K562 (cell line): Measurements from ENCODE around the gene PTPRM. TPM values are rescaled to one million over a fixed set of nuclear protein-coding genes. Genes with fewer than 3 reads are reported as not detected.

Source experiments
- CUX1 ChIP-seq: fragments of 200-800 bp; sonication (Bioruptor generic); IDR thresholded peaks from 2 replicates; pipeline ENCODE4 v1.6.1; 2016; ENCODE audit warnings: missing genetic modification characterization, missing compliant biosample characterization
- FOXP4 ChIP-seq: sonication (generic); formaldehyde crosslinking; IDR thresholded peaks from 2 replicates; pipeline ENCODE4 v1.8.0; 2022; ENCODE audit warnings: mild to moderate bottlenecking, missing genetic modification reagents, borderline replicate concordance
- HLTF ChIP-seq: fragments of 450-650 bp; IDR thresholded peaks from 2 replicates; pipeline ENCODE4 v1.6.1; 2016
- JUN ChIP-seq, 2 experiments: sonication (generic) in 1 of 2; formaldehyde crosslinking in 1 of 2; IDR thresholded peaks; 2 replicates each; pipeline versions ENCODE4 v1.6.1 to v1.8.0; 2012 to 2022; ENCODE audit warnings: borderline replicate concordance in 2 of 2, mild to moderate bottlenecking in 2 of 2, improper control_type of control experiment in 1 of 2, low read depth in 1 of 2, low read length in 1 of 2, missing genetic modification reagents in 1 of 2
- KDM1A ChIP-seq, 2 experiments: fragments of 450-650 bp; IDR thresholded peaks; 2 replicates each; pipeline ENCODE4 v1.6.1; 2016; ENCODE audit warnings: mild to moderate bottlenecking in 2 of 2
- KLF6 ChIP-seq: fragments of 250-450 bp; sonication (Bioruptor Pico); IDR thresholded peaks from 2 replicates; pipeline ENCODE4 v1.4.0; 2020; ENCODE audit warnings: mild to moderate bottlenecking, moderate library complexity, borderline replicate concordance
- MLLT1 ChIP-seq, 2 experiments: fragments of 450-650 bp; IDR thresholded peaks; 2 replicates each; pipeline ENCODE4 v1.6.1; 2016
- POLR2G ChIP-seq: fragments of 200-400 bp; formaldehyde crosslinking; IDR thresholded peaks from 2 replicates; pipeline ENCODE4 v1.6.1; 2017; ENCODE audit warnings: low read depth, mild to moderate bottlenecking, antibody characterized with exemption, low read length, moderate library complexity
- RBM14 ChIP-seq: fragments of 200-400 bp; formaldehyde crosslinking; IDR thresholded peaks from 2 replicates; pipeline ENCODE4 v1.6.1; 2018; ENCODE audit warnings: low read depth, mild to moderate bottlenecking, low read length, moderate library complexity, borderline replicate concordance; ENCODE audit not compliant: insufficient read depth
- USF1 ChIP-seq: sonication (generic); formaldehyde crosslinking; IDR thresholded peaks from 2 replicates; pipeline ENCODE4 v1.9.0; 2022; ENCODE audit warnings: mild to moderate bottlenecking, missing genetic modification reagents
- ZBTB1 ChIP-seq: sonication (generic); formaldehyde crosslinking; IDR thresholded peaks from 2 replicates; pipeline ENCODE4 v1.8.1; 2023; ENCODE audit warnings: missing genetic modification reagents, low read depth, mild to moderate bottlenecking, borderline replicate concordance
- polyA plus RNA-seq, 8 experiments: library from polyadenylated mRNA; depleted of rRNA in 4 of 8; stranded (reverse) in 5 of 8; unstranded in 3 of 8; fragments of >200 nt; fragmentation: Nextera tagmentation in 2 of 8; fragmentation: Illumina TruSeq in 1 of 8; extraction: Ambion mirVana in 2 of 8; extraction: Trizol in 1 of 8; gene quantifications; 2 replicates each; pipeline versions ENCODE4 v1.2.1 to v1.2.3, GENCODE V29; 2011 to 2014; ENCODE audit warnings: inconsistent platforms in 1 of 8, missing spikeins in 1 of 8
- total RNA-seq, 7 experiments: library from RNA; depleted of rRNA in 6 of 7; stranded (reverse); fragments of >200 nt in 6 of 7; fragmentation: Illumina TruSeq in 2 of 7; extraction: Trizol in 2 of 7; gene quantifications; 2 replicates each; pipeline versions ENCODE4 v1.2.1 to v1.2.3, GENCODE V29; 2011 to 2021; ENCODE audit warnings: low replicate concordance in 1 of 7

PTPRM gene
- total and polyA plus RNA-seq, 9 of the 15 experiments (the other 6 are each of a cell fraction or from before 2014, with no cell fraction given): 0.03 to 0.16 (median 0.08) TPM; not detected in 3

- TF ChIP-seq FOXP4 (no peak), POLR2G (no peak), HLTF (no peak), MLLT1 (IDR thresholded peaks at IDR 0.05) (no peak), RBM14 (no peak), CUX1 (CRISPR knock-in tag) (no peak), USF1 (CRISPR knock-in tag) (no peak), ZBTB1 (CRISPR knock-in tag) (no peak), KDM1A (IDR thresholded peaks at IDR 0.05) (no peak), JUN (IDR thresholded peaks at IDR 0.05; ENCODE audit: borderline replicate concordance, low read depth, low read length) (no peak), JUN (CRISPR knock-in tag; IDR thresholded peaks at IDR 0.05; ENCODE audit: borderline replicate concordance) (no peak), KLF6 (CRISPR knock-in tag) (no peak)
Observed at GRCh38 chr18:7557973-7558372, 9.1 kb upstream of the PTPRM start (continued).
